ENCODE measurements around the gene SMC4.

DNA sequence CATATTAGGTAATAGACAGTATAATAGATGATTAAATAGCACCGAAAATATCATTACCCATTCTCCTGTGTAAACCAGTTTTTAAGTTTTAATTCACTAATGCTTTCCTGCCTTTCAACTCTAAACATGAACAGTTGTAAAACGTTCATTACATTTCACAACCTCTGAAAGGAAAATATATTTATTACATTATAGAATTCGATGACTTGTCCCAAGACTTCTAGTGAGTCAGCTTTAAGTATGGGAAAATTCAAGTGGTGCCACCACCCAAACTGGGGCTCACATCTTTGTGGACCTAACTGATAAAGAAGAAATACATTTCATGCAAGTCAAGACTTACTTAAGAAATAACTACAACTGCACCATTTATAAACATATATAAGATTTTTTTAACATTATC is 48.1 kb downstream of the SMC4 start:
- TF ChIP-seq TARDBP (IDR thresholded peaks at IDR 0.05) (no peak), ELF4 (IDR thresholded peaks at IDR 0.05) (no peak), ARNT (IDR thresholded peaks at IDR 0.05) (no peak), LEF1 (IDR thresholded peaks at IDR 0.05; ENCODE audit: borderline replicate concordance) (no peak), FOXM1 (IDR thresholded peaks at IDR 0.05; ENCODE audit: borderline replicate concordance) (no peak), BHLHE40 (IDR thresholded peaks at IDR 0.05; ENCODE audit: borderline replicate concordance) (no peak), ZNF384 (IDR thresholded peaks at IDR 0.05) (no peak), HDGF (IDR thresholded peaks at IDR 0.05; ENCODE audit: borderline replicate concordance) (no peak), FOXK2 (IDR thresholded peaks at IDR 0.05) (no peak)
